GM18909 (cell line): ENCODE measurements around the gene FUT8.

ENCODE experiments used
- ATAC-seq: cut with Tn5 transposase; IDR thresholded peaks from one replicate; pipeline ENCODE4 v1.9.1; 2021; ENCODE audit warnings: mild to moderate bottlenecking; ENCODE audit not compliant: unreplicated experiment, poor library complexity

Gene FUT8

GRCh38 chr14:65548878-65549277 is 136.3 kb downstream of the FUT8 start:
- ATAC-seq, result no peak

DNA sequence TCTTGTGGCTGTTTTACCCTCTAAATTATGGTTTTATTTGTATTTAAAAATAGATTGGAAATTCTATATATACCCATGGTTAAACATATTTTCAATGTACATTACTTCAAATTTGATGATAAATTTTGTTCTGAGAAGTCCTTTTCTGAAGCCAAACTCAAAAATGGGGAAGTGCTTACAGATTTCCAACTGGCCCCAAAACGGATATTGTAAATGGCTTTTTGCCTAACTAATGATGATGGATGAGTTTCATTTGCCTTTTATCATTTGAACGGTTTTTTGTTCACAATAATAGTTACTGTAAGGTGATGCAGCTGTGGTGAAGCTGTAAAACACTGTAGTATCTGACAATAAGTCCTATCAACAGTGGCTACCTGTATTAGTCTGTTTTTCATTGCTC is 136.9 kb downstream of the FUT8 start:
- ATAC-seq, result no peak

DNA sequence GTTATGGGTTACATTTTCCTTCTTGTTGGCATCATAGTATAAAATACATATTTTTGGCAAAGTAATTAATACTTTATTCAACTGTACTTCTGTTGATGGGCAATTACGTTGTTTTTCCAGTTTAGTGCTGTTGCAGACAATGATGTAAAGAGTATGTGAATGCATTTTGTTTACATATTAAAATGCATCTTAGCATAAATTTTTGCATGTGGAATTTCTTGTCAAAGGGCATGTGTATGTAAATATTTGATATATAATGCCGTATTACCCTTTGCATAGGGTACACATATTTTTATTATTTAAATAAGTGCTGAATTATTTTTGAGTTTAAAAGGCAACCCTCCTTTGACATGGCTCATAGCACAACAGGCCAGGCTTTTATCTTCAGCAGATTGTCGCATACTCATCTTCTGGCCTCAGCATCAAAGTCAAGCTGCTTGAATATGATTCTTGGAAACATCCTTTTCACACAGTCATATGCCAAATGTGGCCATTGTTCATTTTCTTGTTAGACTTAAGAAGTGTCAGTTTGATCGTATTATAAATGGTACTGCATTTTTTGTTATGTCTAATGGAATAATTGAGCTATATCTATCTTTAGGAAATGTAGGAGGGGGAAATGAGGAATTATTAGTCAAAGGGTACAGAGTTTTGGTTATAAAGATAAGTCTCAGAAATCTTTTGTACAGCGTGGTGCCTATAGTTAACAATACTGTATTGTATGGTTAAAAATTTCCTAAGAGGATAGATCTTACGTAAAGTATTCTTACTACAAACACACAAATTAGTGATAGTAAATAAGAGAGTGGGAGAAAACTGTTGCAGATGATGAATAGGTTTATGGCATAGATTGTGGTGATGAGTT is 138.5 kb downstream of the FUT8 start:
- no peak for ATAC-seq

- no peak for ATAC-seq
Measured at GRCh38 chr14:65552724-65553123, 140.2 kb downstream of the FUT8 start.

- no peak for ATAC-seq
Measured at GRCh38 chr14:65554837-65555236, 142.3 kb downstream of the FUT8 start.

DNA sequence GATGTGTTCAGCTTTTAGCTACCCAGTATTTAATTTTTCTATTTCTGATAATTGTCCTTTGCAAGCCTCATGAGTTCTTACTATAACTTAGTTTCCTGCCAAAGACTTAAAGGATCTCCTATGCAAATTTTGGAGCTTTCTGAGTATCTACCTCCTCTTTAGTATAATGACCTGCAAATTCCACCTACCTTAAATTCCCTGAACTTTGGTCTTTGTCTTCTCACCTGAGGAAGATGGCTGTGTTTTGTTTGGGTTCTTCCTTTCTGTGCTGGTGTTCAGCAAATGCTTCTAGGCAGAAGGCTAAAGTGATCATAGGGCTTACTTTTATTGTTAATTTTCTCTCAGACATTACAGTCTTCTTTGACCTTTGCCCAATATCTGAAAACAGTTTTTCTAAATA is 142.8 kb downstream of the FUT8 start:
- ATAC-seq, result no peak

- ATAC-seq, result no peak
Measured at GRCh38 chr14:65558363-65558762, 145.8 kb downstream of the FUT8 start.

DNA sequence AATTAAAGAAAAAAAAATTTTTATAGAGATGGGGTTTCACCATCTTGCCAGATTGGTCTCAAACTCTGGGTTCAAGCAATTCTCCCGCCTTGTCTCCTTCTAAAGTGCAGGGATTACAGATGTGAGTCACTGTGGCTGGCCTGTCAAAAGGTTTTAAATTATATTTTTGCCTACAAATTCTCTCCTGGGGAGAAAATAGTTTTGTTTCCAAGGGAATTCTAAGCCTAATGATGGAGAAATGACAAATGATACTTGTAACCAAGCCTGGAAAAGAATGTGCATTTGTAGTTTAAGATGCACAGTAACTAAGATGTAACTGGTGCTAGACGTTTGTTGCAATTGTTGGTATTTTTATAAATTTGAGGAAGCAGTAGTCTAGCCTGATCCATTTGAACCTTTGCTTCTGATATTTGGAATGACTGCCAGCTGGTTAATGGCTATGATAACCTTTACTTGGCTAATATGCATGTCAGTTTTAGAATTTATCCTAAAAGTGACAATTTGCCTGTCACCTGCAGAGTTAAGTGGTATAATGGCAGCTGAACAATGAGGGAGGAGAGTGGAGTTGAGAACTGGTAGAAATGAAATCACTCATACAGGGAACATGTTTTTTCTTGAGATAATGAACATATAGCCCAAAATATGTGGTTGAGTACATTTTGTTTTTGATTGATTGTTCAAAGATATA is 148.0 kb downstream of the FUT8 start:
- no peak for ATAC-seq

GRCh38 chr14:65564370-65564769 is 151.8 kb downstream of the FUT8 start:
- ATAC-seq, result no peak

GRCh38 chr14:65565948-65566347 is 153.4 kb downstream of the FUT8 start:
- ATAC-seq, result no peak

DNA sequence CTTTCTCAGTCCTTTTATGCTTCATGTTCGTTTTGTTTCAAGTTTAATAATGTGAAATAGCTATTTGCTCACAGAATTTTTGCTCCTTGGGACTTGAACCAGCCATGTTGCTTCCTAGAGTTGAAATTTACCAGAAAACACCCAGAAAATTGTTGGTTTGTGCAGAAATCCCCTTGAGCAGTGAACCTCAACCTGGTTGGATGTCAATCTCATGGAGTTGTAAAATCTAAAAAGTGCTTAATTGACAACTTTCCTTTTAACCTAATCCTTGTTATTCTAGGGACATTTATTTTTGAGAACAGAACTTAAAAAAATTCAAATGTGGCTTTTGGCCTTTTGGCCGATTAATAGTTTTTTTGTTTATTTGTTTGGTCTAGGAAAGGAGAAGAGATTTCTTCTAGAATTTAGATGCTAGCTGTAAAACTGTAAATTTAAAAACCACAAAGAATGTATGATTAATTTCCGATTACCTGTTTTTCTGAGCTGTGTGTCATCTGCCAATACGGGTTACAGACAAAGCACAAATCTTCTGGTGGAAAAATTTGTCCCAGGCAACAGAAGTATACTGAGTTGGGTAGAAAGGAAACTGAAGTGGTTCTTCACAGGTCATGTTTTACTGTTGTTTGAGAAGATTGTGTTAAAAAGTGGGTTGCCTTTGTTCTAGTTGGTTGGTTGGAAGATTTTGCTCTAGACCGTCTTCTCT is 154.4 kb downstream of the FUT8 start:
- ATAC-seq, result no peak

DNA sequence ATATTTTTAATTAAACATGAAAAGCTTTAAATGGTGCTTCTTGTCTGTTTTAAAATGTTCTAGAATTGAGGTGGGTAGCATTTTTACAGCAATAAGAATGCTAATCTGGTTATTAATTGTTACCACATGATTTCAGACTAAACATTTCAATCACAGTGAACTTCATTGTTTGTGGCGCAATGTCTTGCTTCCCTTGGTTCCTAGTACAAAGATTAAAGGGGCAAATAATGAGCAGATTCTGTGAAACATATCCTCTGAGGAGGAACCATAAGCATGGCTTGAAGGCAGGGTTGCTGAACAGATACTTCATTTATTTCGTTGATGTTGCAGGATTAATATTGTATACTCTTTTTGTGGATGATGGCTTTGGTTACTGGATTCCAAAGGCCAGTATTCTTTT is 162.1 kb downstream of the FUT8 start:
- no peak for ATAC-seq

GRCh38 chr14:65575389-65575788 is 162.9 kb downstream of the FUT8 start:
- ATAC-seq, result no peak

DNA sequence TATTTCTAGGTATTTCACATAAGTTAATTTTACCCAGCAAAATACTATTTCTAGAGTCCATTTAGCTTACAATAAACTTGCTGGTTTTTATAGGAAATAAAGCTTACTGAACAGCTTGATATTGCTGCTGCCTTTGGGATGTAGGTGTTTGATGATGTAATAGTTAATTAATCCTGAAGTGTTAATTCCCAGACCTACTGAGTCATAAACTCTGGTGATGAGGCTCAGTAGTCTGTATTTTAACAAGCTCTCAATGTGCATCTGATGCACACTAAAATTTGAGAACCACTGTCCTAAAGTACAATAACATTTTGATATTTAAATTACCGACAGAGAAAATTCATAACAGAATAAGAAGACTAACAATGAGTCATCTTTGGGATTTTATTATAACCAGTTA is 168.4 kb downstream of the FUT8 start:
- no peak for ATAC-seq

GRCh38 chr14:65581378-65581777 is 168.8 kb downstream of the FUT8 start:
- ATAC-seq, result no peak

- ATAC-seq, result no peak
Measured at GRCh38 chr14:65581799-65582198, 169.3 kb downstream of the FUT8 start.

DNA sequence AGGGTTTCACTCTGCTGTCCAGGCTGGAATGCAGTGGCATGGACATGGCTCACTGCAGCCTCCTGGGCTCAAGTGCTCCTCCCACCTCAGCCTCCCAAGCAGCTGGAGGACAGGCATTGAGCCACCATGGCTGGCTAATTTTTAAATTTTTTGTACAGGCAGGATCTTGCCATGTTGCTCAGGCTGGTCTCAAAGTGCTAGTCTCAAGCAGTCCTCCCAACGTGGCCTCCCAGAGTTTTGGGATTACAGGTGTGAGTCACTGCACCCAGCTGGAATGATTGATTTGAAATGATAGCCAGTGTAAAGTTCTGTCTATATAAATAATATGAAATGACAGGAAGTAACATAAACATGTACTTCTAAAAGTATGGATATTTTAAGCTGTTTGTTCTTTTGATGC is 172.7 kb downstream of the FUT8 start:
- no peak for ATAC-seq

GRCh38 chr14:65588426-65589140 is 176.1 kb downstream of the FUT8 start:
- ATAC-seq, result no peak

GRCh38 chr14:65594153-65594881 is 181.8 kb downstream of the FUT8 start:
- ATAC-seq, result no peak

- ATAC-seq, result no peak
Measured at GRCh38 chr14:65594882-65595237, 182.3 kb downstream of the FUT8 start.
